Activated T-cell treated with anti-CD3 and anti-CD28 coated beads, Interleukin-2, amount 50 U/mL, for 72 hours (primary cell): ENCODE data around the gene BEND4. TPM values are rescaled to one million over a fixed set of nuclear protein-coding genes. Genes with fewer than 3 reads are reported as not detected.
"Not testable (repeated sequence)": the region's sequence is repeated elsewhere in the genome, so short reads cannot be mapped to it uniquely, and the experiment has no call there.

Source experiments
- ATAC-seq, 2 donors: fragments of 150-1000 bp; cut with Tn5 transposase; replicated peaks in 1 of 2; 2 replicates each; pipeline ENCODE4 v1.10.0; 2021; ENCODE audit warnings: moderate library complexity in 2 of 2, mild to moderate bottlenecking in 1 of 2
- DNase-seq, 2 donors: peaks; one replicate each; pipeline ENCODE4 v3.0.0; 2021 to 2022; ENCODE audit warnings: mixed read lengths in 1 of 2
- H3K27ac Mint-ChIP-seq: one replicate; pipeline ENCODE4 v1.8.0; 2022; ENCODE audit warnings: mild to moderate bottlenecking, moderate library complexity, mixed read lengths
- H3K27me3 Mint-ChIP-seq: one replicate; pipeline ENCODE4 v1.8.0; 2022; ENCODE audit warnings: low read depth, mixed read lengths
- H3K36me3 Mint-ChIP-seq, 2 donors: one replicate each; pipeline ENCODE4 v1.8.0; 2022; ENCODE audit warnings: mixed read lengths in 2 of 2, mild to moderate bottlenecking in 1 of 2; ENCODE audit not compliant: insufficient read depth in 2 of 2
- H3K4me1 Mint-ChIP-seq: one replicate; pipeline ENCODE4 v1.8.0; 2022; ENCODE audit warnings: low read depth, mixed read lengths
- H3K4me3 Mint-ChIP-seq, 2 donors: one replicate each; pipeline ENCODE4 v1.8.0; 2022; ENCODE audit warnings: mild to moderate bottlenecking in 2 of 2, mixed read lengths in 2 of 2, moderate library complexity in 2 of 2
- H3K9me3 Mint-ChIP-seq, 2 donors: one replicate each; pipeline ENCODE4 v1.8.0; 2022; ENCODE audit warnings: mixed read lengths in 2 of 2
- total RNA-seq, 2 donors: library from RNA; stranded (reverse); gene quantifications; one replicate each; pipeline ENCODE4 v1.2.3, GENCODE V29; 2022

Gene BEND4
- under 1 TPM; 0.41 to 0.53 TPM for total RNA-seq

- DNase-seq (peak in 1 of 2 donors; percentile 3), ATAC-seq (peak in 1 of 2 donors; percentile 3)
- peaks cover 60% of the 10 kb centered on the region for H3K27me3 Mint-ChIP-seq
- H3K27ac Mint-ChIP-seq = no peak within 1 kb of the TSS
- H3K4me1 Mint-ChIP-seq = peaks cover 10% of the 10 kb centered on the region
- H3K36me3 Mint-ChIP-seq = peaks cover 2 to 6% of the 10 kb centered on the region in 2 donors
- H3K9me3 Mint-ChIP-seq = no peaks in the 10 kb centered on the region
- H3K4me3 Mint-ChIP-seq = peak within 1 kb of the TSS; percentile 82 to 89
Observed at GRCh38 chr4:42152507-42153504, at the start of gene BEND4. Gene BEND4 (minus strand): TSS chr4:42152655. CDS start chr4:42152143, 512 bp downstream.

GRCh38 chr4:42197341-42197740, 44.9 kb upstream of the BEND4 start:
- no peak overlapping the region for H3K4me3 Mint-ChIP-seq
- no peaks in the 10 kb centered on the region for H3K9me3 Mint-ChIP-seq
- no peaks in the 10 kb centered on the region for H3K27me3 Mint-ChIP-seq
- DNase-seq (no peak), ATAC-seq (no peak)
- H3K27ac Mint-ChIP-seq = no peak overlapping the region
- peaks cover 0 to 1% of the 10 kb centered on the region in 2 donors for H3K36me3 Mint-ChIP-seq
- H3K4me1 Mint-ChIP-seq = no peaks in the 10 kb centered on the region

DNA sequence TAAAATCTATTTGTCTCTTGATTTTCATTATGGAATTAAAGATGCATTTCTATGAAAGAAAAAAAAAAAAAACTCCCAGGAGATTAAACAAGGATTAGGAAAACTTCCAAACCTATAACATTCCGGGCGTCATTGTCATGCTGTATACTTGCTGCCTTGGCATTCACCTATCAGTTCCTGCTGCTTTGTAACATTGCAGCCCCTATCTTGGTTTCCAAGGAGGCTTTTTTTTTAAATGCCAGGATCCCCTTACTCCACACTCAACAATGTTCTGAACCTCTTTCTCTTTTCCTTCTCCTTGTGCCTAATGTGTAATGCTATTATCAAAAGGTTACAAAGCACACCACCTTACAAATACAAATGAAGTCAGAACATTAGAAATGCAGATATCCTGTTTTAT, 20.5 kb upstream of the BEND4 start:
- no peak overlapping the region for H3K27ac Mint-ChIP-seq
- peaks cover 14% of the 10 kb centered on the region for H3K27me3 Mint-ChIP-seq
- no peak overlapping the region for H3K4me3 Mint-ChIP-seq

DNA sequence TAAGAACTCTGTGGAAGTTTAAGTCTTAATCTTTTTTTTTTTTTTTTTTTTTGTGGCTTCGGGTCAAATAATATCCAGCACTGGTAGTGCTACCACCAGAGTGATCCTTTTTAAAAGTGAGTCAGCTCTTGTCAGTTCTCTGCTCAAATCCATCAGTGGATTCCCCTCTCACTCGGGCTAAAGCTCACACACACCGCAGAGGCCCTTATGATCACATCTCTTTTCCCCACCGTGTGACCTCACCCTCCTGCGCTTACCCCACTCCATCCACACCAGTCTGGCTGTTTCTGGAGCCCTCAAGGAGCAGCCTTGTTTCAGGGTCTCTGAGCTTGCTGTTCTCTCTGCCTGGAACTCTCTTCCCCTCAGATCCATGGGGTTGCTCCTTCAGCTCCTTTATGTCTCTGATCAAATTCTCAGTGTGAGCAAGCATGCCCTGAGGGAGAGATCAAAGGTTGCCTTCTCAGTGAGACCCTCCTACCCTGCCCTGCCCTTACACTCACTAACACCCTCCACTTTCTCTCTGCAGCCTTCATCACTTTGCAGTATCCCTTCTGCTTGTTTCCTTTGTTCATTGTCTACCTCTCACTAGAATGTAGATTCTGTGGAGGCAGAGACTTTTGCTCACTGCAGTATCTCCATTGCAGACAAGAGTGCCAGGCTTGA, 19.8 kb upstream of the BEND4 start:
- no peak overlapping the region for H3K4me3 Mint-ChIP-seq
- H3K27ac Mint-ChIP-seq = no peak overlapping the region
- H3K27me3 Mint-ChIP-seq = peaks cover 14% of the 10 kb centered on the region
- DNase-seq = no peak
- H3K36me3 Mint-ChIP-seq = no peaks in the 10 kb centered on the region
- H3K4me1 Mint-ChIP-seq = no peaks in the 10 kb centered on the region
- H3K9me3 Mint-ChIP-seq = peaks cover 0 to under 1% of the 10 kb centered on the region in 2 donors
- ATAC-seq = no peak

More for the DNA sequence above, 20.5 kb upstream of the BEND4 start:
- Mint-ChIP-seq H3K9me3 (peaks cover 0 to 4% of the 10 kb centered on the region in 2 donors), H3K4me1 (no peaks in the 10 kb centered on the region), H3K36me3 (no peaks in the 10 kb centered on the region)
- ATAC-seq (no peak), DNase-seq (no peak)

- Mint-ChIP-seq H3K4me3 (no peak overlapping the region), H3K36me3 (no peaks in the 10 kb centered on the region), H3K27ac (no peak overlapping the region), H3K27me3 (peaks cover 8% of the 10 kb centered on the region), H3K9me3 (peaks cover 0 to 2% of the 10 kb centered on the region in 2 donors), H3K4me1 (no peaks in the 10 kb centered on the region)
- DNase-seq (no peak), ATAC-seq (peak; percentile 60 to 96)
Observed at GRCh38 chr4:42167709-42168108, 15.3 kb upstream of the BEND4 start.

DNA sequence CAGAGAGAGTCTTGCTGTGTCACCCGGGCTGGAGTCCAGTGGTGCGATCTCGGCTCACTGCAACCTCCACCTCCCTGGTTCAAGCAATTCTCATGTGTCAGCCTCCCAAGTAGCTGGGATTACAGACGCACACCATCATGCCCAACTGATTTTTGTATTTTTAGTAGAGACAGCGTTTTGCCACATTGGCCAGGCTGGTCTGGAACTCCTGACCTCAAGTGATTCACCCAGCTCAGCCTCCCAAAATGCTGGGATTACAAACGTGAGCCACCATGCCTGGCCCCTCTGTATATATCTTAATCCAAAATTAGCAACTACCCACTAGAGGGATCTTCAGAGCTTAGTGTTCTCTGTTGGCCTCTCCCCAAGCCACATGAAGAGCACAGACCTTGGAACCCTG, 13.7 kb upstream of the BEND4 start:
- DNase-seq, H3K27me3 Mint-ChIP-seq, H3K4me1 Mint-ChIP-seq, H3K27ac Mint-ChIP-seq, ATAC-seq, H3K36me3 Mint-ChIP-seq, H3K4me3 Mint-ChIP-seq, H3K9me3 Mint-ChIP-seq: not testable (repeated sequence)

GRCh38 chr4:42159271-42160001, 7.0 kb upstream of the BEND4 start:
- DNase-seq = no peak
- no peak for ATAC-seq
- Mint-ChIP-seq H3K27ac (no peak overlapping the region), H3K4me3 (no peak overlapping the region), H3K4me1 (no peaks in the 10 kb centered on the region), H3K36me3 (no peaks in the 10 kb centered on the region), H3K27me3 (peaks cover 19% of the 10 kb centered on the region), H3K9me3 (peaks cover 0 to 2% of the 10 kb centered on the region in 2 donors)

DNA sequence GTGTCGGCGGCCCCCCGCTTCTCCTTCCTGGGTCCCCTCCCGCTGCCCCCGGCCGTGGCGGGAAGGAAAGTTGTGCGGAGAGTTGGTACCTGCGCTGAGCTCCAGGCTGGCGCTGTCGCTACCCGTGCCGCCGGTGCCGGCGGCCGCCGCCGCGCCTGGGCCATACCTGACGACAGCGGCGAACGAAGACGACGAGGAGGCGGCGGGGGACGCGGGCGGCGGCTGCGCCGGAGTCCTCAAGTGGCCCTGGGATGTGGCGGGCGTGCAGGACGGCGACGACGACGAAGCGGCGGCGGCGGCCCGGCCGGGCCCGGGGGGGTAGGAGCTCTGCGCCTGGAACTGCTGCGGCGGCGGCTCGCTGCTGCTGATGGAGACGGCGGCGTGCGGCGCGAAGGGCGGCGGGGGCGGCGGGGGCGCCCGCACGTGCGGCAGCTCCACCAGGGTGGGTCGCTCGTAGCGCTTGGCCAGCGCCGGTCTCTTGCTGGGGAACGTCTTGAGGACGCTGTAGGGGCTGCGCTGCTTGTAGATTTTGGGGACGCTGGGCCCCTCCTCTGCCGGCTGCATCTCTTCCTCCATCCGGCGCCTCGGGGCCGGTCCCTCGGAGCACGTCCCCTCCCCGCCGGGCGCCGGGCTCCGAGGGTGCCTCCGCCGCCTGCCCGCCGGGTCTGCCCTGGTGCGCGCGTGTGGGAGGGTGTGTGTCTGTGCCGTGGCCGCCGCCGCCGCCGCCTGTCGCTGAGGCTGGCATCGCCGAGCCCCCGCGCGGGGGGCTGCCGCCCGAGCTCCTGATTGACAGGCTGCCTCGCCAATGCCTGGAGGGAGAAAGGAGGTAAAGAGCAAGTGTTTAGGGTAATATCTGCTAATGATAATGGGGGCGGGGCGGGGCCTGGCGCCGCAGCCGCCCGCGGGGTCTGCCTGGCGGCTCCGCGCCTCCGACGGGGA, 618 bp downstream of the BEND4 start:
- ATAC-seq (peak; percentile 75 to 76), DNase-seq (peak; percentile 35 to 41)
- Mint-ChIP-seq H3K4me3 (peak overlapping the region; percentile 82 to 89), H3K9me3 (no peaks in the 10 kb centered on the region), H3K27ac (no peak overlapping the region), H3K4me1 (peaks cover 10% of the 10 kb centered on the region), H3K27me3 (peaks cover 60% of the 10 kb centered on the region), H3K36me3 (peaks cover 2 to 6% of the 10 kb centered on the region in 2 donors)

DNA sequence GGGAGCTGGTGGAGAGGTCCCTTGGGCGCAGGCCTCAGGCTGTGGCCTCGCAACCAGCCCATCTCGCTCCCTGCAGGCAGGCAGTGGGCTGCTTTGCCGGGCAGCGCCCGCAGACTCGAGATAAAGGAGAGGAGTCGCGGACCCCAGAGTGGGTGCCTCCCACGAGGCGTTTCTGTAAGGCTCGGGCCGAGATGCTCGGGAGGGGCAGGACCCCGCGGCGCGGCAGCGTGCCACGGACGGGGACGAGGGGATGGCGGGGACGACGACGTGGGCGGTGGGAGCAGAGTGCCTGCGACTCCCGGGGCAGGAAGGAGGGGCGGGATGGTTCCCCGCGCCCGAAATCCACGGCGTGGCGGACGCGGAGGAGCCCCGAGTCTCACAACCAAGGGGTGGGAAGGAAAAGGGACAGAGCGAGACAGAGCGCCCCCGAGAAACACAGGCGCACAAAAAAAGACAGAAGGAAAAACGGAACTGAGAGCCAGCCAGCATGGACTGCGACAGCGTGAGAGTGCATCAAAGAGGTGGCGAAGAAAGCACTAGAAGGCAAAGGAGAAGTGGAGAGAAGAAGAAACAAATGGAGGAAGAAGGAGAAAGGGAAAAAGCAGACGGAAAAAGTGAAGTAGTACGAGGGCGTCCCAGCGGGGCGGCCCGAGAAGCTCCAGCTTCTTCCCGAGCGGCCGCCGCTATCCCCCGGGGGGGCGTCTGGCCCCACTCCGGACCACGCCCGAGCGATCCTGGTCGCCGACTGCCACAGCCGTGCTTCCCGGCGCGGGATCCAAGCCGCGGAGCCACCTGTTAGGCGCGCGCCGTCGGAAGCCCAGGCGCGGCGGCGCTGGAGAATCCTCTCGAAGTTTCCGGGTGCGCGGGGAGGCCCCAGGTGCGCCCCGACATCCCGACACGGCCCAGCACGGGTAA, 1.5 kb downstream of the BEND4 start:
- peak overlapping the region; percentile 78 to 89 for H3K4me3 Mint-ChIP-seq
- no peak overlapping the region for H3K27ac Mint-ChIP-seq
- H3K36me3 Mint-ChIP-seq = peaks cover 2 to 6% of the 10 kb centered on the region in 2 donors
- H3K9me3 Mint-ChIP-seq = no peaks in the 10 kb centered on the region
- H3K4me1 Mint-ChIP-seq = peaks cover 10% of the 10 kb centered on the region
- DNase-seq = peak in 1 of 2 donors; percentile 9
- H3K27me3 Mint-ChIP-seq = peaks cover 62% of the 10 kb centered on the region
- peak in 1 of 2 donors; percentile 29 for ATAC-seq

DNA sequence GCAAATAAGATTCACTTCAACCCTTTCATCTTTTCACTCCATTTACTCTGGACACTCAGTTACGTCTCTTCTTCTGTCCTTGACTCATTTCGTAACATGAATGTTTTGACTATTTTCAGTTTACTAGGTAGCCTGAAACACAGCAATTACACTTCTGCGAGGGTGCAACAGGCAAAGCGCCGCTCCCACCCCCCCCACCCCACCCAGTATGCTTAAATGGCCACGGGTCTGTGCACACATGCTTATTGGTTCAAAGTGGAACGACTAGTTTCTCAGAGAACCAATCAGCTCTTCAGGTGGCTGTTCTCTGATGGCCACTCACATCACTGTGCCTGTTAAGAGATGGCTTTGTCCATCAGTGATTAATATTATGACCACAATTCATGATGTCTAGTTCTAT, 3.5 kb downstream of the BEND4 start:
- DNase-seq = no peak
- no peak for ATAC-seq
- Mint-ChIP-seq H3K27me3 (peaks cover 50% of the 10 kb centered on the region), H3K9me3 (no peaks in the 10 kb centered on the region), H3K4me1 (peaks cover 10% of the 10 kb centered on the region), H3K4me3 (no peak overlapping the region), H3K36me3 (peaks cover 2 to 6% of the 10 kb centered on the region in 2 donors), H3K27ac (no peak overlapping the region)

GRCh38 chr4:42148425-42148824, 4.0 kb downstream of the BEND4 start:
- Mint-ChIP-seq H3K27me3 (peaks cover 45% of the 10 kb centered on the region), H3K9me3 (no peaks in the 10 kb centered on the region)

More at GRCh38 chr4:42148425-42148824, 4.0 kb downstream of the BEND4 start:
- Mint-ChIP-seq H3K4me1 (peaks cover 10% of the 10 kb centered on the region), H3K4me3 (no peak overlapping the region), H3K36me3 (peaks cover 2 to 6% of the 10 kb centered on the region in 2 donors), H3K27ac (no peak overlapping the region)
- DNase-seq (no peak), ATAC-seq (no peak)
